Measurements from ENCODE around the gene SFMBT2.
"Not testable (repeated sequence)": the region's sequence is repeated elsewhere in the genome, so short reads cannot be mapped to it uniquely, and the experiment has no call there.

Gene SFMBT2

GRCh38 chr10:7400068-7400715 lies 10.6 kb downstream of the SFMBT2 start:
- DNase-seq = no peak

- DNase-seq = no peak
Observed at GRCh38 chr10:7399533-7399932, 11.3 kb downstream of the SFMBT2 start.

GRCh38 chr10:7397049-7398035 lies 13.5 kb downstream of the SFMBT2 start:
- DNase-seq = no peak

GRCh38 chr10:7392301-7392700 lies 18.5 kb downstream of the SFMBT2 start:
- DNase-seq = not testable (repeated sequence)

- no peak for DNase-seq
Observed at GRCh38 chr10:7391748-7392147, 19.1 kb downstream of the SFMBT2 start.

GRCh38 chr10:7390689-7391110 lies 20.1 kb downstream of the SFMBT2 start:
- DNase-seq = not testable (repeated sequence)

- DNase-seq = no peak
Observed at GRCh38 chr10:7389844-7390243, 21.0 kb downstream of the SFMBT2 start.

GRCh38 chr10:7389346-7389745 lies 21.5 kb downstream of the SFMBT2 start:
- DNase-seq = no peak

GRCh38 chr10:7388602-7389001 lies 22.2 kb downstream of the SFMBT2 start:
- DNase-seq = no peak

- not testable (repeated sequence) for DNase-seq
Observed at GRCh38 chr10:7388149-7388548, 22.7 kb downstream of the SFMBT2 start.

GRCh38 chr10:7385114-7385513 lies 25.7 kb downstream of the SFMBT2 start:
- DNase-seq = no peak

GRCh38 chr10:7383442-7383841 lies 27.4 kb downstream of the SFMBT2 start:
- no peak for DNase-seq

- DNase-seq = no peak
Observed at GRCh38 chr10:7380704-7381241, 30.1 kb downstream of the SFMBT2 start.

- no peak for DNase-seq
Observed at GRCh38 chr10:7378602-7379403, 32.0 kb downstream of the SFMBT2 start.

- no peak for DNase-seq
Observed at GRCh38 chr10:7377614-7378248, 33.1 kb downstream of the SFMBT2 start.

GRCh38 chr10:7374795-7375194 lies 36.0 kb downstream of the SFMBT2 start:
- DNase-seq = no peak

GRCh38 chr10:7373039-7373438 lies 37.8 kb downstream of the SFMBT2 start:
- DNase-seq = no peak

GRCh38 chr10:7372504-7372903 lies 38.3 kb downstream of the SFMBT2 start:
- DNase-seq = no peak

GRCh38 chr10:7370511-7370910 lies 40.3 kb downstream of the SFMBT2 start:
- DNase-seq = no peak

- DNase-seq = no peak
Observed at GRCh38 chr10:7365027-7365745, 45.6 kb downstream of the SFMBT2 start.

- no peak for DNase-seq
Observed at GRCh38 chr10:7364474-7364873, 46.4 kb downstream of the SFMBT2 start.

GRCh38 chr10:7363700-7364099 lies 47.1 kb downstream of the SFMBT2 start:
- no peak for DNase-seq
